NCI-H146 (cell line): ENCODE measurements around the gene ETHE1.
"Not testable (repeated sequence)": the region's sequence is repeated elsewhere in the genome, so short reads cannot be mapped to it uniquely, and the experiment has no call there.

Experiments used
- DNase-seq: peaks from one replicate; lab custom pipeline; 2025; lab: John Stamatoyannopoulos, UW

ETHE1 gene

DNA sequence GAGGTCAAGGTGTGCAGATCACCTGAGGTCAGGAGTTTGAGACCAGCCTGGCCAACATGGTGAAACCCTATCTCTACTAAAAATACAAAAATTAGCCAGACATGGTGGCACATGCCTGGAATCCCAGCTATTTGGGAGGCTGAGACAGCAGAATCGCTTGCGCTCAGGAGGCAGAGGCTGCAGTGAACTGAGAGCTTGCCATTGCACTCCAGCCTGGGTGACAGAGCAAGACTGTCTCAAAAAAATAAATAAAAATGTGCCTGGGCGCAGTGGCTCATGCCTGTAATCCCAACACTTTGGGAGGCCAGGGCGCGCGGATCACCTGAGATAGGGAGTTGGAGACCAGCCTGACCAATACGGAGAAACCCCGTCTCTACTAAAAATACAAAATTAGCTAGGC lies 3.3 kb downstream of the ETHE1 start:
- DNase-seq = not testable (repeated sequence)

DNA sequence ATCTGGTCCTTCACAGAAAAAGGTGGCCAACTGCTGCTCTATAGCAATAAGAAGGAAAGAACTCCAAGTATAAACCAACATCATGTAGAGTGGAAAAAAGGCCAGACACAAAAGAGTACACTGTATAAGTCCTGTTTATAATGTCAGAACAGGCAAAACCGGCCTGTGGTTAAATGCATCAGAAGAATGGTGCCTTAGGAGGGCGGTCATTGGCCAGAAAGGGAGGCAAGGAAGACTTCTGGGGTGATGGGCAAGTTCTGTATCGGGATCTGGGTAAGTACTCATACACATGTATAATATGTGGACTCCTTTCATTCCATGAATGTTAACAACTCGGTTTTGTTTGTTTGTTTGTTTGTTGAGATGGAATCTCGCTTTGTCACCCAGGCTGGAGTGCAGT lies 4.1 kb downstream of the ETHE1 start:
- DNase-seq = no peak

DNA sequence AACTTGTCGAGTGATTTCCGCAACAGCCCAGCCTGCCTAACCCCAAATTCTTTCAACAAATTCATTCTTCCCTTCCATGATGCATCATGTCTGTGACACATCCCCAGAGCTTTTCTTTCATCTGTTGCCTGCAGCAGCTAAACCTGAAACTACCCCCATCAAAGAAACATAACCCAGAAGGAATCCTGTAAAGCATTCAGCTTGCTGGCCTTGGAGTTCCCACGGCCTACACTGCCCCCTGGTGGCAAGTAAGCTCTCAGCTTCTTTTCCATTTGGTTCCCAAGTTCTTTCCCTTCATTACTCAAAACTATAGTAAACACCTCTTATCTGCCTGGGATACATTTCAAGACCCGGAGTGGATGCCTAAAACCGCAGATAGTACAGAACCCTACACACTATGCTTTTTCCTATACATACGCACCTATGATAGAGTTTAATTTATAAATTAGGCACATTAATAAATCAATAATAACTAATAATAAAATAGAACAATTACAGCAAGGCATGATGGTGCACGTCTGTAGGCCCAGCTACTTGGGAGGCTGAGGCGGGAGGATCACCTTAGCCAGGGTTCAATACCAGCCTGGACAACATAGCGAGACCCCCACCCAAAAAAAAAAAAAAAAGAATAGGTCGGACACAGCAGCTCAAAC lies 7.4 kb downstream of the ETHE1 start:
- peak; percentile 85 for DNase-seq

DNA sequence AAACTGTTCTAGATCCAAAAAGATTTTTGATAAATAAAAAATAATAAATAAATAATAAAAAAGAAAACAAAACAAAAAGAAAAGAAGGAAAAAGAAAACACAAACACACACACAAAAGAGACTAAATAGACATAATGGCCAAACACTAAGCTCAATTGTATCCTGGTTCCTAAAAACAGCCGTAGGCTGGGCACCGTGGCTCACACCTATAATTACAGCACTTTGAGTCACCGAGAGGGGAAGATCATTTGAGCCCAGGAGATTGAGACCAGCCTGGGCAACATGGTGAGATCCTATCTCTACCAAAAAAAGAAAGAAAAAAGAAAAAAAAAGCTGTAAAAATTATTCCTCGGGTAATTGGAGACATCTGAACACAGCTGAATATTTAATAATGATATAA lies 8.9 kb downstream of the ETHE1 start:
- no peak for DNase-seq

DNA sequence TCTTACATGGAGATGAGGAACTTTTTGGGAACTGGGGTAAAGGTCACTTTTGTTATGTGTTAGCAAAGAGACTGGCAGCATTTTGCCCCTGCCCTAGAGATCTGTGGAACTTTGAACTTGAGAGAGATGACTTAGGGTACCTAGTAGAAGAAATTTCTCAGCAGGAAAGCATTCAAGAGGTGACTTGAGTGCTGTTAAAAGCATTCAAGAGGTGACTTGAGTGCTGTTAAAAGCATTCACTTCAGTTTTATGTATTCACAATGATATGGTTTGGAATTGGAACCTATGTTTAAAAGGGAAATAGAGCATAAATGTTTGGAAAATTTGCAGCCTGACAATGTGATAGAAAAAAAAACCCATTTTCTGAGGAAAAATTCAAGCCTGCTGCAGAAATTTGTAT lies 14.6 kb downstream of the ETHE1 start:
- not testable (repeated sequence) for DNase-seq

DNA sequence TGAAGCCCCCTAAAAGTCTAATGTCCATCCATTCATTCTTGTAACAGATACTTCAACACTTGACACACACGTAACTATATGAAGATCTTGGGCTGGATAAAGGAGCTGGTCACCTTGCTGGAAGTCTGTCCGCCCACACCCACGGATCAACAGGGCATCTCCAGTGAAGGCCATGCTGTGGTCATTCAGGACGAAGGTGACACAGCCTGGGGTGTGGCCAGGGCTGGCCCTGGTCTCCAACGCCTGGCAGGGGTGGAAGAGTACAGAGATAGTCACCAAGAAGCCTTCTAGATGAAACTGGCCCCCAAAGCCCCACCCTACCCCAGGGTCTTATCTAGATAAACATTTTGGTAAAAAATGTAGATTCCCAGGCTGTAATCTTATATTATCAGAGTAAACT lies 15.7 kb downstream of the ETHE1 start:
- no peak for DNase-seq

DNA sequence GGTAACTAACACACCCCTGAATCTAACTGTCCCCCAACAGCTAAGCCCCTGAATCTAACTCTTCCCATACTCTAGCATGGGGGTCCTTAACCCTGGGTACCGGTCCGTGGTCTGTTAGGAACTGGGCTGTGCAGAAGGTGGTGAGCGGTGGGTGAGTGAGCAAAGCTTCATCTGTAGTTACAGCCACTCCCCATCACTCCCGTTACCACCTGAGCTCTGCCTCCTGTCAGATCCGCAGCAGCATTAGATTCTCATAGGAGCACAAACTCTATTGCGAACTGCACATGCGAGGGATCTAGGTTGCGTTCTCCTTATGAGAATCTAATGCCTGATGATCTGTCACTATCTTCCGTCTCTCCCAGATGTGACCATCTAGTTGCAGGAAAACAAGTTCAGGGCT lies 16.3 kb downstream of the ETHE1 start:
- DNase-seq = no peak

DNA sequence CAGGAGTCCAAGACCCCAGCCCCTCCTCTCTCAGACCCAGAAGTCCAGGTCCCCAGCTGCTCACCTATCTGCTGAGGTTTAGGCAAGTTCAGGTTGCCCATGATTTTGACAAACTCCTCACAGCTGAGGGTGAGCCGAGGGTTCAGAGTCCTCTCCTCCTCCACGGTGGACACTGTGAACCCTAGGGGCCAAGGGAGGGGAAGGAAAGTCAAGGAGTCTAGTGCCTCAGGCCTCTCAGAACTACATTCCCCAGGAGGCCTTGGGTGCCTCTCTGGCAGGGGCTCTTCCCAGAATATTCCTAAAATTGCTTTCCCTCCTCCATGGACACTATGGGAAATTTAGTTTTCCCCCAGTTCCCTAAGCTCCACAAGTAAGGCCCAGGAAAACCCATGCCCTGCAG lies 19.1 kb downstream of the ETHE1 start:
- DNase-seq = no peak

DNA sequence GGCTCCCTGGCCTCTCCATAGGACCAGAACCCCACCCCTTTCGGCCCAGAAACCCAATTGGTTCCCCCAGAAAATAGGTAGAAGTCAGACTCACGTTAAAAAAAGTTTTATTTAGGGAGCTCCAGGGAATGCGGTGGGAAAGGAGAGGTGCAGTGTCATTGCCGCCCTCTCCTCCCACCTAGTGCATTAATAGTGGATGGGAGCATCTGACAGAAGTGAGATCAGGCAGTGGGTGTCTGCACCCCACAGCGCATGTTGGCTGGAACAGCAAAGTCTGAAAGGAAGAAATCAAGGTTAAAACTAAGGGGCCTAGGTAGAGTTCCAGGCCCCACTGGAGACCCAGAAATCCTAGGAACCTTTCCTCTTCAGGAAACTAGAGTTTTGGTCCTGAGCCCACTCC lies 20.4 kb downstream of the ETHE1 start:
- DNase-seq = no peak

DNA sequence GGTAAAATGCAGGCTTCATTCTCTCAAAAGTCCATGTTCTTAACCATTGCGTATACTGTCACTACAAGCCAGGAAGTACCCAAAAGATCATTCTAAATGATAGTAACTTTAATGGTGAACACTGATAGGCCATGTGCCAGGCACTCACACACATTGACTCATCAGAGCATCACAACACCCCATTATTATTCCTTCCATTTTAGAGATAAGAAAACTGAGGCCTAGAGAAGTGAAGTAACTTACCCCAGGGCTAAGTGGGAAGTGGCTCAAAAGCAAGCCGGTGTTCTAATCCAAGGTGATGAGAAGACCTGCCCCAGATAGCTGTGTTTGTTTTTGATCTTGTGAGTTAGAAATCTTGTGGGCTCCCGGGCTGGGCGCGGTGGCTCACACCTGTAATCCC lies 21.1 kb downstream of the ETHE1 start:
- no peak for DNase-seq

DNA sequence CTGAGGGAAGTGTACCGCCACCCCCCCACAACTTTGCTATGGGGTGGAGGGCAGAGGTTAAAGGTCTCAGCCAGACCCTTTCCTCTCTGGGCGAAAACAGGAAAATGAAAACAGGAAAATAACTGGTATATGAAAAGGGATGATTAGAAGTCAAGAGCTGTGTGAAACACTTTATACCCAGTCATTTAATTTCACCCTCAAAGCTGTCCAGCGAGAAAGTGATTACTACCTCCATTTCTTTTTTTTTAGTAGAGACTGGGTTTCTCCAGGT lies 21.9 kb downstream of the ETHE1 start:
- DNase-seq = no peak

DNA sequence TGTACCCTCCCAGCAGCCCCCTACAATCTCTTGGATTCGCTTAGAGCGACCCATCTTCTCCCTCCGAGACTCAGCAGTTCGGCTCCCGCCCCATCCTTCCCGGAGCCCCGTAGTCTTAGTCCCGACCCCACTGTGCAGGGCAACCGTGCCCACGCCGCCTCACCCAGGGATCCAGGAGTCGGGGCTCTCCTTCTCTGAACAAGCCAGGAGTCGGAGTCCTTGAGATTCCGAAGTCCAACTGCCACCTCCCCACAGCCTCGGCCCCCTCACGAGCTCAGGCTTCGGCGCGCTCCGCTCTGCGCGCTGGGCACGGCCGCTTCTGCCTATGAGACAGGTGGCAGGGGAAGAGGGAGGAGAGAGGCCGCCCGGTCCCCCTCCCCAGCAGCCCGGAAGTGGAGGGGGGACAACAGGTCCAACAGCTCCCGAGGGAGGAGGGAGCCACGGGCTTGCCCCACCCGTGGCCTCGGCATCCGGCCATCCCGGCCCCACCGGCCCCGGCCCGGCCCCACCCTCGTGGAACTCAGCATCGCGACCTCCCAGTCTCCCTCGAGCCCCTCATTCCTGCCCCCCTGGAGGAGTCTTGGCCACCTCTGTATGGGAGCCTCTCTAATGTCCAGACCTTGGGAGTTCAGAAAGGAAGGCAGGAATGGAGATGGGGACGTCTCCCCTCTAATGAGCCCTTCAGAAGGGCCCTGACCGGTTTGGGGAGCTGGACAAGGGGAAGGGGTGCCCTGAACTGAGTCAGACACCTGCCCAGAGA lies 22.4 kb downstream of the ETHE1 start, which contains the start of gene PHLDB3:
PHLDB3 (minus strand) TSS at position 321 of the 760 bp plus-strand sequence. CDS start 628 bp downstream, outside the sequence.
- DNase-seq = peak; percentile 85

DNA sequence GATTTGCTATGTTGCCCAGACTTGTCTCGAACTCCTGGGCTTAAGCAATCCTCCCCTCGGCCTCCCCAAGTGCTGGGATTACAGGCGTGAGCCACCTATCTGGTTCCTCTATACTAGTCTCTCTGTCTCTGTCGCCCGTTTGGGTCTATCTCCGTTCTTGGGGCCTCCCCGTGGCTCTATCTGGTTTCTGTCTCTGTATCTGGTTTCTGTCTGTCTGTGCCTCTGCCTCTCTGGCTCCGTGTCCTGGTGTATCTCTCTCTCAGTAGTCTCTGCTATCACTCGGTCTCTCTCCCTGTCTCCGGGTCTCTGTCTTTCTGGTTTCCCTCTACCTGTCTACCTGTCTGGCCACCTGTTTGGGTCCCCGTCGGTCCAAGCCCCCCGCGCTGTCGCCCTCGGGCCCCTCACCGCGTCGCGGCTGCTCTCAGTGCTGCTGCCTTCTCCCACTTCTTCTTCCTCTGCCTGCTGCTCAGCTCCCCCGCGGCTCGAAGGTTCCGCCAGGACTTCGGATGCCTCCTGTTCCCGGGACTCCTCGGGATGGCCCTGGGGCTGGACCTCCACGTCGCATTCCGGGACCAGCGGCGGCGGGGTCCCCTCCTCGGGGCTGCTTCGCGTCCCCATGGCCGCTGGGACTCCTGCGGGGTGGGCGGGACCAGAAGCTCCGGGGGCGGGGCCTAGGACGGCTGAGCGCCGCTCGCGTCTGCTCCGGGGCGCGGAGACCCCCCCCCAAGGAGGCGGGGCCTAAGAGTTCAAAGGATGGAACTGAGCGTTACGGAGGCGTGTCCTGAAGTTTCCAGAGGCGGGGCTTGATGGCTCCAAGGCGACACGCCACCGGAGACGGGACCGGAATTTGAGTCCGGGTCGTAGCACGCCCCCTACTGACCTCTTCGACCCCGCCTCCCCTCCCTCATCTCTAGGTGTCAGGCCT lies 23.2 kb downstream of the ETHE1 start:
- DNase-seq = peak; percentile 95

DNA sequence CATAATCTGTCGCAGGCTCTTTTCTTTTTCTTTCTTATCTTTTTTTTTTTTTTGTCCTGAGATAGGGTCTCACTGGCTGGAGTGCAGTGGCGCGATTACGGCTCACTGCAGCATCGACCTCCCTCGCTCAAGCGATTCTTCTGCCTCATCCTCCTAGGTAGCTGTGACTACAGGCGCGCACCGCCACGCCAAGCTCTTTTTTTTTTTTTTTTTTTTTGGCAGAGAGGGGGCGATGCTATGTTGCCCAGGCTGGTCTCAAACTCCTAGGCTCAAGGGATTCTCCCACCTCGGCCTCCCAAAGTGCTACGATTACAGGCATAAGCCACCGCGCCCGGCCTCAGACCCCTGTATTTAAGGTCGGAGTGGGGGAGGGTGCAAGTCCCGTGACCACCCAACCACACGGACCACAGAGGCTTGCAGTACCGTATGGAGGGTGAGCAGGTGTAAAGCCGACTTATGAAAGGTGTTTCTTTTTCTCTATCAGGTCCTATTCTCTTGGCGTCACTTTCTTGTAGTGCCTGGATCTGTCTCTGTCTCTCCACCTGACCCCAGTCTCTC lies 24.5 kb downstream of the ETHE1 start:
- no peak for DNase-seq

DNA sequence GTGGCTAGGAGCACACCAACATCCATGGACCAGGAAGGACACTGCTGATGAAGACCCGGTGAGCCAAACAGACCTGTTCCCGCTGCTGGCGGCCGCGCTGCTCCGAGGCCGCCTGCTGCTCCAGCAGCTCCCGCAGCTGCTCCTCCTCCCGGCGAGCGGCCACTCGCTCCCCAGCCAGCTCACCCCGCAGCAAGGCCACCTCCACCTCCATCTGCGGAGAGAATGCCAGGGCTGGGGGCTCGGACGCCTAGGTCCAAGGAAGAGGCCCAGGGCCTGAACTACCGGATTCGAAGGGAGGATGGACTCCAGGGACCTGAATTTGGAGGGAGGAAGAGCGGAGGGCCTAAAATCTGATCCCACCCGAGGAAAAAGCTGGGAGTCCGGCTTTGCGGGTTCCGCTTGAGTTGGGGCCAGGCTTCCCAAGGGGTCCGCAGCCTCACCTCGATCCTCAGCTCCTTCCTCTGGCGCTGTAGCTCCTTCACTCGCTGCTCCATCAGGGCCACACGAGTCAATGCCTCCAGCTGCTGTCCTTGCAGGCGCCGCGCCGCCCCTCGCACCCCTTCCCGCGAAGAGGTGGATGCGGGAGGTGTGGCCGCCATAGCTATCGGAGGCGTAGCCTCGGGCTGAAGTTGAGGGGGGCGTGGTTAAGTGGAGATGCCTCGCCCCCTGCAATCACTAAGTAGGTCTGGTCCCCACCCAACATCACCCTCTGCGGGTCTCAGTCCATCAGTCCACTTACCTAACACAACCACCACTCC lies 25.2 kb downstream of the ETHE1 start:
- DNase-seq = no peak

DNA sequence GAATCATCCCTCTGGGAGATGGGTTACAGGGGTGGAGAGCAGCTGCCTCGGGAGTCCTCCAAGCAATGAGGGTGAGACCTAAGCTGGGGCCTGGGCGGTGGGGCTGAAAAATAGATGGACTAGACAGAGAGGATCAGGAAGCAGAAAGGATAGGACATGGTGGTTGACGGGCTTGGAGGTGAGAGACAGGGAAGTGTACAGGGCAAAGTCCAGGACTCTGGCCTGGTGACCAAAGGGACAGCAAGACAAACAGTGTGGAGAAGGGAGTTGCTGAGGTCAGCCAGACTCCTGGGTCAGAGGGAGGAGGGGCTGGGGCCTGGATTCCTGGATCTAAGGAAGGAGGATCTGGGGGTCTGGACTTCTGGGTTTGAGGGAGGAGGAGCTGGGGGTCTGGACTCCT lies 28.0 kb downstream of the ETHE1 start:
- DNase-seq = no peak

DNA sequence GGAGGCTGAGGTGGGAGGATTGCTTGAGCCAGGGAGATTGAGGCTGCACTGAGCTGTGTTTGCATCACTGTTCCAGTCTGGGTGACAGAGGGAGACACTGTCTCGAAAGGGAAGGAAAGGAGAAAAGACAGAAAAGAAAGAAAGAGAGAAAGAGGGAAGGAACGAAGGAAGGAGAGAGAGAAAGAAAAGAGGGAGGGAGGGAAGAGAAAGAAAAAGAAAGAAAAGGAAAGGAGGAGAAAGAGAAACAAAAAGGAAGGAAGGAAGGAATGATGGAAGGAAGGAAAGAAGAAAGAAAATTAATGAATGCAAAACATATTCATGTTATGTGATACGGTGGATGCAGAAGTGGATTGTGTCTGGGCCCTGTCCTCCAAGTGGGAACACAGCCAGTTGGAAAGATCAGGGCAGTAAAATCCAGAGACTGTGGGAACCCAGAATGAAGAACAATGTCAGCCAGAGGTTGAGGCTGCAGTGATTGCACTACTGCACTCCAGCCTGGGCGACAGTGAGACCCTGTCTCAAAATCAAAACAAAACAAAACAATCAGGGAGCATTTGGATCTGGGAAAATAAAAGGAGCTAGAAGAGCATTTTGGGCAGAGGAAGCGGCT lies 28.7 kb downstream of the ETHE1 start:
- DNase-seq = no peak

DNA sequence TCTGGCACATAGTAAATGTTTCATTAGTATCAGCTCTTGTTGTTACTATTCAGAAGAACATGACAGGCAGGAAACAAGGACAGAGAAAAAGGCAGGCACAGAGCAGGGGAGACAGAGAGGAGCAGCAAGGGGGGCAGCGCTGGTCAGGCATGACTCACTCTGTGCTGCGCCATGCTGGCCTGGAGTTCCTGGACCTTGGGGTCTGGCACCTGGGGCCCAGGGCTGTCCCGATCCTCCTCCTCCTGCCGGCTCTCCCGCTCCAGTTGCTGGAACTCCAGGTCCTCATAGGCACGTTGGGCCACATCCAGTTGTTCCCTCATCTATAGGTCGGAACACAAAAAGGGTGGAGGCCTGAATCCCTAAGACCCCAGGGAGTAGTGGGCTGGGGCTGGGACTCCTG lies 30.0 kb downstream of the ETHE1 start:
- DNase-seq = no peak

DNA sequence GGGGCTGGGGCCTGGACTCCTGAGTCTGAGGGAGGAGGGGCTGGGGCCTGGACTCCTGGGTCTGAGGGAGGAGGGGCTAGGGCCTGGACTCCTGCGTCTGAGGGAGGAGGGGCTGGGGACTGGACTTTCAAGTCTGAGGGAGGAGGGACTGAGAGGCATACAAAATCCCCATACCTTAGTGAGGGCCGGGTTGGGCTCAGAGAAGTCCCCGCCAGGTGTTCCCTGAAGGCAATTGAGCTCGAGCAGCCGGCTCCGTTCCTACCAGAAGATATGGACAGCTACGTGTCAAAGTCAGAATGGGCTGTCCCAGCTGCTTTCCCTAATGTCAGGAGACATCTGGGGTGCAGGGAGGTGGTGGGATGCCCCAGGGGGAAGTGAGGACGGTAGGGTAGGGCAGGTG lies 31.9 kb downstream of the ETHE1 start:
- DNase-seq = no peak

DNA sequence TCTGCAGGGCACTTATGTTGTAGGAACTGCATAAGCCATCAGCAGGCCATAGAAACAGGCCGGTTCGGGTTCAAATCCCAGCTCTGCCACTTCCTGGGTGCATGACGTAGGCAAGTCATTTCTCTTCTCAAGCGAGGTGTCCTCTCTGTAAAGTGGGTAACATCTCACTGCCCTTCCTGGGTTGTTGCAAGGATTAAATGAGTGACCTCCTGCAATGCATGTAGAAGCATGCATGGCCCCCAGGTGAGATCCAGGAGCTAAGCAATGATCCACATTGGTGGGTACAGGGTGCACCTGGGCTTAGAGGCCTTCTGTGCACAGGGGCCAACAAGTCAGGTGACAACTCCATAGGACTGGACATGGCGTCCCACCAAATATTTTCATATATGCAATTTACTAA lies 36.2 kb downstream of the ETHE1 start:
- no peak for DNase-seq

DNA sequence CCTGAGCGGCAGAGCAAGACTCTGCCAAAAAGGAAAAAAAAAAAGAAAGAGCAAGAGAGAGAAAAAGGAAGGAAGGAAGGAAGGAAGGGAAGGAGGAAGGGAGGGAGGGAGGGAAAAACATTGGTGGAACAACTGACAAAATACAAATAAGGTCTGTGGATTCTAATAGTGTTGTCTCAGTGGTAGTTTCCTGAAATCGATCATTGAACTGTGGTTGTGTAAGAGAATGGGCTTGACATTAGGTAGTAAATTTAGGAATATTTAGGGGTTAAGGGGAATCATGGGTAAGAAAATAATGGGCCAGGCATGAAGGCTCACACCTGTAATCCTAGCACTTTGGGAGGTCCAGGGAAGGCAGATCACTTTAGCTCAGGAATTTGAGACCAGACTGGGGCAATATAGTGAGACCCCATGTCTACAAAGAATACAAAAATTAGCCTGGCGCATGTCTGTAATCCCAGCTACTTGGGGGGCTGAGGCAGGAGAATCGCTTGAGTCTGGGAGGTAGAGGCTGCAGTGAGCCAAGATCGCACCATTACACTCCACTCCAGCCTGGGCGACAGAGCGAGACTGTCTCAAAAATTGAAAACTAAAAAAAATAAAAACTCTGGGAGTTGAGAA lies 36.9 kb downstream of the ETHE1 start:
- no peak for DNase-seq
